Upper lobe of right lung (tissue), 1 donor: Measurements from ENCODE around the gene DUOXA1. TPM values are rescaled to one million over a fixed set of nuclear protein-coding genes. Genes with fewer than 3 reads are reported as not detected.
A peak's percentile ranks its signal among the peaks of the same experiment; 100 is the strongest.

Experiments used
- ATAC-seq: fragments of 200-7000 bp; cut with Tn5 transposase; one replicate; pipeline ENCODE4 v1.9.1; 2020; ENCODE audit warnings: mild to moderate bottlenecking, moderate library complexity
- DNase-seq: peaks from one replicate; pipeline ENCODE4 v3.0.0-alpha.2; 2020
- H3K27ac ChIP-seq: fragments of 200-600 bp; one replicate; pipeline ENCODE4 v1.8.0; 2022
- H3K27me3 ChIP-seq: fragments of 200-600 bp; one replicate; pipeline ENCODE4 v1.8.0; 2022; ENCODE audit warnings: mild to moderate bottlenecking
- H3K36me3 ChIP-seq: fragments of 200-600 bp; one replicate; pipeline ENCODE4 v1.8.0; 2022
- H3K4me1 ChIP-seq: fragments of 200-600 bp; one replicate; pipeline ENCODE4 v1.8.0; 2022
- H3K4me3 ChIP-seq: fragments of 200-600 bp; one replicate; pipeline ENCODE4 v1.8.0; 2022; ENCODE audit warnings: mild to moderate bottlenecking
- H3K9me3 ChIP-seq: fragments of 200-600 bp; one replicate; pipeline ENCODE4 v1.8.0; 2022
- CTCF ChIP-seq: fragments of 200-600 bp; IDR thresholded peaks from one replicate; pipeline ENCODE4 v1.8.0; 2022; ENCODE audit warnings: antibody characterized with exemption
- intact Hi-C: fragments of 100-400 bp; cut with DNase I; formaldehyde crosslinking; loops from one replicate; pipeline ENCODE4 v1.11.0; 2022
- long read RNA-seq: library from polyadenylated mRNA; unstranded; transcript quantifications from one replicate; pipeline ENCODE4 v2.0.0, GENCODE V29; 2021
- total RNA-seq: library from RNA; stranded (reverse); fragmentation: NEBNext Ultra II Directional; extraction: Animal tissue kit (Norgen Biotek cat#: 25700); gene quantifications from one replicate; pipeline ENCODE4 v1.2.1, GENCODE V29; 2021
- donor health status: DM: no; HTN: yes; CAD: no; lungs with severe emphysema.

Gene DUOXA1
- 138 TPM for total RNA-seq
- long read RNA-seq, partial matches to known transcripts: 102 of 244 reads
- long read RNA-seq, other reads (novel, unspliced or antisense): 135 of 244 reads

GRCh38 chr15:45129651-45130129, at the start of gene DUOXA1, which contains the start of gene DUOX1:
DUOXA1 (minus strand) TSS chr15:45129879; CDS start chr15:45123014, 6,865 bp downstream.
DUOX1 (plus strand) TSS chr15:45129994; CDS start chr15:45131967, 1,973 bp downstream.
- peak within 1 kb of the TSS; percentile 56 for H3K4me3 ChIP-seq
- H3K4me1 ChIP-seq: peaks cover 2% of the 10 kb centered on the region
- intact Hi-C loops: no loop called here
- H3K9me3 ChIP-seq: no peaks in the 10 kb centered on the region
- H3K27me3 ChIP-seq: peaks cover 50% of the 10 kb centered on the region
- DNase-seq (peak; percentile 94), ATAC-seq (peak; percentile 91)
- no peak for TF ChIP-seq CTCF
- no peaks in the 10 kb centered on the region for H3K36me3 ChIP-seq
- H3K27ac ChIP-seq: peak within 1 kb of the TSS; percentile 80

GRCh38 chr15:45177285-45177684, 47.6 kb upstream of the DUOXA1 start:
- intact Hi-C loops: no loop called here
- no peak for TF ChIP-seq CTCF
- DNase-seq (no peak), ATAC-seq (no peak)
- Histone ChIP-seq H3K4me1 (peaks cover 9% of the 10 kb centered on the region), H3K36me3 (no peaks in the 10 kb centered on the region), H3K9me3 (no peaks in the 10 kb centered on the region), H3K27me3 (no peaks in the 10 kb centered on the region), H3K27ac (no peak overlapping the region), H3K4me3 (no peak overlapping the region)

DNA sequence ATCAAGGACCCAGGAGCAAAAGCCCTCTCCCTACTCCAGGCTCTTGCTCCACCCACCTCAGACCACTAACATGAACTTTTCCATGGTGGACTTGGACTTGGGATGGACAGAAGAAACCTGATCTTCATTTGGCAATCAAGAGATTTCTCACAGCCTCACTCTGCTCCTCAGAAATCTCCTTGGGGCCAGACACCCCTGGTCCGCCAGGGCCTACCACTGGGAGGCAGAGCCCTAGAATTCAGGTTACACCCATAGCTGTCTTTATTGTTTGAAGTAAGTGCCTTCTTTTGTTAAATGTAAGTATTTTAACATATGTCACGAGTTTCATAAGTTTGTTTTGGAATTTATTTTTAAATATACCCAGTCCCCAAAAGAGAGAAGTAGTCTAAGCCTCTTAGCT, 44.9 kb upstream of the DUOXA1 start:
- Histone ChIP-seq H3K27me3 (no peaks in the 10 kb centered on the region), H3K4me3 (no peak overlapping the region), H3K4me1 (no peaks in the 10 kb centered on the region), H3K36me3 (no peaks in the 10 kb centered on the region), H3K27ac (no peak overlapping the region), H3K9me3 (no peaks in the 10 kb centered on the region)
- no peak for DNase-seq
- ATAC-seq: no peak
- TF ChIP-seq CTCF: no peak
- intact Hi-C loops: no loop called here

DNA sequence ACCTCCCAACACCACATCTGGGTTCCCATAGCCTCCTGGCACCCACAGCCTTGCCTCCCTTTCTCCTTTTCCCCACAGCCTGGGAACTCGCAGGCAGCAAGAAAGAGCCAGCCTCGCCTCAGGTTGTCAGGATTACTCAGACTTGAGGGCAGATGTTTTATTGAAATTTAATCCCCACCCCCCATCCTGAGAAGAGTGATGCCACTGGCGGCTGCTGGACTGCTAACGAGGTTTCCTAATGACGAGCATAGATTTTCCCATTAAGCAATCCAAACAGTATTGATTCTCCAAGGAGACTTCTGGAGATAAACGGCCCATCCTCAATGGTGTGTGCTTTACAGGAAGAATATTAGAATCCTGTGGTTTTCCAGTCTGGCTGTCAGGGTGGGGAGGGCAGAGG, 44.4 kb upstream of the DUOXA1 start:
- Histone ChIP-seq H3K27ac (no peak overlapping the region), H3K4me3 (no peak overlapping the region), H3K9me3 (no peaks in the 10 kb centered on the region), H3K27me3 (no peaks in the 10 kb centered on the region), H3K4me1 (no peaks in the 10 kb centered on the region), H3K36me3 (no peaks in the 10 kb centered on the region)
- no peak for ATAC-seq
- DNase-seq: no peak
- TF ChIP-seq CTCF: no peak
- intact Hi-C loops: no loop called here

- Histone ChIP-seq H3K9me3 (no peaks in the 10 kb centered on the region), H3K4me1 (no peaks in the 10 kb centered on the region), H3K4me3 (no peak overlapping the region), H3K36me3 (no peaks in the 10 kb centered on the region), H3K27me3 (no peaks in the 10 kb centered on the region), H3K27ac (no peak overlapping the region)
- no peak for DNase-seq
- intact Hi-C loops: no loop called here
- no peak for ATAC-seq
- TF ChIP-seq CTCF: no peak
These were observed 42.2 kb upstream of the DUOXA1 start for GRCh38 chr15:45171912-45172311.
